IMR-90 (cell line): ENCODE data around the gene LRRC15. TPM values are rescaled to one million over a fixed set of nuclear protein-coding genes. Genes with fewer than 3 reads are reported as not detected.
A peak's percentile ranks its signal among the peaks of the same experiment; 100 is the strongest.

Experiments
- ATAC-seq: fragments of 200-7000 bp; cut with Tn5 transposase; 2 replicates; pipeline ENCODE4 v1.9.1; 2020; ENCODE audit warnings: low read depth, mild to moderate bottlenecking, moderate library complexity
- BruUV-seq: library from RNA; stranded (reverse); fragments of 400-500 nt; replicated peaks from 2 replicates; lab custom pipeline; 2021; lab: Mats Ljungman, UMichigan
- CTCF ChIA-PET: fragments of 300-600 bp; formaldehyde crosslinking; extraction: SDS; loops from one replicate; lab custom pipeline; 2021; ENCODE audit warnings: antibody characterized with exemption; lab: Yijun Ruan, JAX
- POLR2A ChIA-PET: fragments of 300-600 bp; sonication (Branson Sonifier 250); formaldehyde crosslinking; loops from one replicate; lab custom pipeline; 2022; ENCODE audit warnings: antibody characterized with exemption; ENCODE audit not compliant: unreplicated experiment; lab: Charles Lee
- DNase-seq: peaks from one replicate; pipeline ENCODE4 v3.0.0; 2013
- H2AFZ ChIP-seq: replicated peaks from 2 replicates; pipeline ENCODE3; 2013; ENCODE audit warnings: low read length, mild to moderate bottlenecking; ENCODE audit not compliant: poor library complexity
- H2AK5ac ChIP-seq: 2 replicates; pipeline ENCODE4 v1.6.1; 2013; ENCODE audit warnings: low read depth, low read length, inconsistent platforms
- H2AK9ac ChIP-seq: replicated peaks from 2 replicates; pipeline ENCODE3; 2013; ENCODE audit warnings: mild to moderate bottlenecking, low read depth, low read length, moderate library complexity; ENCODE audit not compliant: poor library complexity
- H2BK120ac ChIP-seq: 2 replicates; pipeline ENCODE4 v1.6.1; 2013; ENCODE audit warnings: low read depth, low read length, inconsistent platforms
- H2BK15ac ChIP-seq: 3 replicates; pipeline ENCODE4 v1.6.1; 2013; ENCODE audit warnings: low read depth, low read length, inconsistent platforms
- H2BK20ac ChIP-seq: 2 replicates; pipeline ENCODE4 v1.6.1; 2013; ENCODE audit warnings: low read depth, mild to moderate bottlenecking, inconsistent platforms, low read length, moderate library complexity
- H2BK5ac ChIP-seq: 2 replicates; pipeline ENCODE4 v1.6.1; 2013; ENCODE audit warnings: mild to moderate bottlenecking, low read depth, low read length, inconsistent platforms; ENCODE audit not compliant: poor library complexity, severe bottlenecking
- H3K14ac ChIP-seq: replicated peaks from 2 replicates; pipeline ENCODE4 v1.6.1; 2013; ENCODE audit warnings: low read depth, low read length, inconsistent platforms
- H3K18ac ChIP-seq: 2 replicates; pipeline ENCODE4 v1.6.1; 2013; ENCODE audit warnings: low read depth, low read length, control low read depth
- H3K23ac ChIP-seq: 2 replicates; pipeline ENCODE4 v1.6.1; 2013; ENCODE audit warnings: low read depth, low read length, inconsistent platforms
- H3K27ac ChIP-seq: 2 replicates; pipeline ENCODE4 v1.5.1; 2013; ENCODE audit warnings: mild to moderate bottlenecking, control low read depth, low read length; ENCODE audit not compliant: insufficient read depth
- H3K27me3 ChIP-seq: 2 replicates; pipeline ENCODE4 v1.6.1; 2013; ENCODE audit warnings: low read length; ENCODE audit not compliant: control insufficient read depth, insufficient read depth
- H3K36me3 ChIP-seq: 2 replicates; pipeline ENCODE4 v1.6.1; 2013; ENCODE audit warnings: low read length, mixed read lengths; ENCODE audit not compliant: control insufficient read depth, insufficient read depth
- H3K4ac ChIP-seq: 2 replicates; pipeline ENCODE4 v1.6.1; 2013; ENCODE audit warnings: low read depth, low read length, inconsistent platforms
- H3K4me1 ChIP-seq: 2 replicates; pipeline ENCODE4 v1.6.1; 2013; ENCODE audit warnings: low read length, mixed read lengths; ENCODE audit not compliant: control insufficient read depth, insufficient read depth
- H3K4me2 ChIP-seq: 2 replicates; pipeline ENCODE4 v1.6.1; 2013; ENCODE audit warnings: low read depth, mild to moderate bottlenecking, control low read depth, low read length, moderate library complexity
- H3K4me3 ChIP-seq: 2 replicates; pipeline ENCODE4 v1.5.1; 2013; ENCODE audit warnings: low read depth, mild to moderate bottlenecking, control low read depth, low read length, moderate library complexity; ENCODE audit not compliant: insufficient read depth
- H3K56ac ChIP-seq: 2 replicates; pipeline ENCODE4 v1.6.1; 2013; ENCODE audit warnings: low read length, inconsistent platforms; ENCODE audit not compliant: insufficient read depth; ENCODE audit errors: extremely low read depth
- H3K79me1 ChIP-seq, 2 experiments: 2 replicates each; pipeline ENCODE4 v1.6.1; 2013; ENCODE audit warnings: low read length in 2 of 2, inconsistent platforms in 1 of 2, low read depth in 1 of 2
- H3K9ac ChIP-seq: 2 replicates; pipeline ENCODE4 v1.6.1; 2013; ENCODE audit warnings: low read depth, low read length, control low read depth
- H3K9me1 ChIP-seq: 2 replicates; pipeline ENCODE4 v1.6.1; 2013; ENCODE audit warnings: low read length, inconsistent platforms; ENCODE audit not compliant: insufficient read depth
- H3K9me3 ChIP-seq: 2 replicates; pipeline ENCODE4 v1.6.1; 2013; ENCODE audit warnings: low read length; ENCODE audit not compliant: control insufficient read depth, insufficient read depth
- H4K20me1 ChIP-seq: 2 replicates; pipeline ENCODE4 v1.6.1; 2013; ENCODE audit warnings: low read length, inconsistent platforms; ENCODE audit not compliant: insufficient read depth
- H4K5ac ChIP-seq: 2 replicates; pipeline ENCODE4 v1.6.1; 2013; ENCODE audit warnings: mild to moderate bottlenecking, low read depth, low read length, control low read depth
- H4K8ac ChIP-seq, 2 experiments: 2 replicates each; pipeline ENCODE4 v1.6.1; 2013; ENCODE audit warnings: low read depth in 2 of 2, low read length in 2 of 2, control low read depth in 1 of 2, inconsistent platforms in 1 of 2
- H4K91ac ChIP-seq: 2 replicates; pipeline ENCODE4 v1.6.1; 2013; ENCODE audit warnings: low read depth, low read length, inconsistent platforms; ENCODE audit not compliant: insufficient read depth
- BHLHE40 ChIP-seq: fragments of 150-350 bp; IDR thresholded peaks from 2 replicates; pipeline ENCODE4 v1.6.1; 2016; ENCODE audit warnings: mild to moderate bottlenecking, low read depth, low read length
- CHD1 ChIP-seq: IDR thresholded peaks from 2 replicates; pipeline ENCODE4 v1.6.1; 2012; ENCODE audit warnings: low read depth, low read length, improper control_type of control experiment
- ELK1 ChIP-seq: fragments of 150-350 bp; IDR thresholded peaks from 2 replicates; pipeline ENCODE4 v1.6.1; 2016; ENCODE audit warnings: low read depth, mild to moderate bottlenecking, low read length, moderate library complexity, borderline replicate concordance
- MAFK ChIP-seq: IDR thresholded peaks from 2 replicates; pipeline ENCODE4 v1.6.1; 2012; ENCODE audit warnings: low read depth, low read length, improper control_type of control experiment
- MAZ ChIP-seq: IDR thresholded peaks from 2 replicates; pipeline ENCODE4 v1.6.1; 2012; ENCODE audit warnings: low read depth, mild to moderate bottlenecking, low read length, improper control_type of control experiment, moderate library complexity, borderline replicate concordance
- MXI1 ChIP-seq: IDR thresholded peaks from 2 replicates; pipeline ENCODE4 v1.6.1; 2012; ENCODE audit warnings: low read depth, mild to moderate bottlenecking, low read length, moderate library complexity, borderline replicate concordance
- NFE2L2 ChIP-seq: fragments of 150-350 bp; IDR thresholded peaks from 2 replicates; pipeline ENCODE4 v1.6.1; 2016; ENCODE audit warnings: low read depth, mild to moderate bottlenecking, low read length
- RAD21 ChIP-seq: IDR thresholded peaks from 2 replicates; pipeline ENCODE4 v1.6.1; 2012; ENCODE audit warnings: low read length, improper control_type of control experiment
- RFX5 ChIP-seq: IDR thresholded peaks from 2 replicates; pipeline ENCODE4 v1.8.0; 2012; ENCODE audit warnings: low read depth, mild to moderate bottlenecking, low read length, moderate library complexity
- WGBS, 2 experiments: methylation state at CpG; one replicate each; pipeline versions ENCODE4 v1.1.5 to v1.1.7; 2013; ENCODE audit warnings: missing lambda C conversion rate in 2 of 2; ENCODE audit not compliant: insufficient read length in 1 of 2; ENCODE audit errors: extremely low coverage in 2 of 2; 5-methylcytosine and 5-hydroxymethylcytosine counted together
- dilution Hi-C: fragments of 300-500 bp; cut with HindIII; formaldehyde crosslinking; loops from one replicate; pipeline ENCODE4 v1.14.3; 2018; ENCODE audit warnings: low sequenced_read_pairs; ENCODE audit not compliant: unreplicated experiment
- in situ Hi-C: fragments of 300-500 bp; cut with MboI; formaldehyde crosslinking; loops from 3 replicates; pipeline ENCODE4 v1.14.3; 2019; ENCODE audit warnings: low sequenced_read_pairs, inconsistent platforms, mixed read lengths
- intact Hi-C: fragments of 100-400 bp; cut with micrococcal nuclease; formaldehyde crosslinking; loops from 2 replicates; pipeline ENCODE4 v1.10.0; 2022
- polyA plus RNA-seq, 3 experiments: library from polyadenylated mRNA; depleted of rRNA; stranded (reverse); fragments of >200 nt; gene quantifications; 2 replicates each; pipeline ENCODE4 v1.2.3, GENCODE V29; 2012; ENCODE audit warnings: low replicate concordance in 1 of 3
- total RNA-seq: library from RNA; depleted of rRNA; stranded (reverse); fragments of >200 nt; gene quantifications from 2 replicates; pipeline ENCODE4 v1.2.3, GENCODE V29; 2012

LRRC15 gene
- total and polyA plus RNA-seq, 2 of the 4 experiments (the other 2 are of a cell fraction), result 2.5 to 9.0 TPM

GRCh38 chr3:194365526-194365925, 4.0 kb downstream of the LRRC15 start:
- H3K9ac ChIP-seq, result no peak overlapping the region
- H4K20me1 ChIP-seq, result no peaks in the 10 kb centered on the region
- peak overlapping the region; percentile 3; the same call in 1 of the 2 replicates for H2AK5ac ChIP-seq
- H4K5ac ChIP-seq, result no peak overlapping the region
- H3K9me1 ChIP-seq, result peaks cover 16% of the 10 kb centered on the region
- CTCF ChIA-PET, result no interaction called here
- no peak overlapping the region; the same call in 1 of the 2 replicates for H3K23ac ChIP-seq
- 0 out of 3 replicates have a peak overlapping the region, but pooled peaks have one; percentile 8 for H2BK15ac ChIP-seq
- H3K4me3 ChIP-seq, result no peak overlapping the region
- in situ Hi-C loops (no loop called here), dilution Hi-C loops (no loop called here), intact Hi-C loops (no loop called here)
- H4K91ac ChIP-seq, result peak overlapping the region; percentile 52; the same call in 1 of the 2 replicates
- POLR2A ChIA-PET, result interaction anchor here (0.5 kb wide), 1 partner anchor 341 kb away, joined by 3 read pairs; no protein-coding TSS in a partner anchor
- WGBS, 2 experiments, result 100% methylated on average over 1 of the region's 6 CpGs; no CpG with 5 or more reads in 1 of the 2 experiments
- H3K18ac ChIP-seq, result no peak overlapping the region
- TF ChIP-seq MXI1 (no peak), BHLHE40 (no peak), CHD1 (no peak), MAZ (no peak), ELK1 (no peak), RFX5 (no peak), RAD21 (no peak), NFE2L2 (no peak), MAFK (no peak)
- H3K56ac ChIP-seq, result no peak overlapping the region
- H2BK20ac ChIP-seq, result peak overlapping the region; percentile 61
- H4K8ac ChIP-seq, result peak overlapping the region in 1 of 2 experiments; percentile 45; a peak in 1 of 4 replicates
- peaks cover 0 to 6% of the 10 kb centered on the region in 2 experiments; a peak in 1 of 4 replicates for H3K79me1 ChIP-seq
- no peak for ATAC-seq
- H3K14ac ChIP-seq, result 0 out of 2 replicates have a peak overlapping the region, but pooled peaks have one; percentile 33
- peak overlapping the region; percentile 76 for H2BK120ac ChIP-seq
- peaks cover 3% of the 10 kb centered on the region; the same call in 1 of the 2 replicates for H3K27me3 ChIP-seq
- peak overlapping the region; percentile 49 for H2BK5ac ChIP-seq
- no peaks in the 10 kb centered on the region for H3K9me3 ChIP-seq
- peaks cover 30% of the 10 kb centered on the region for H3K4me1 ChIP-seq
- no peak overlapping the region for H2AFZ ChIP-seq
- BruUV-seq, result no TSS peak
- DNase-seq, result no peak
- peak overlapping the region; percentile 33; the same call in 1 of the 2 replicates for H3K27ac ChIP-seq
- no peaks in the 10 kb centered on the region for H3K36me3 ChIP-seq
- no peak overlapping the region for H2AK9ac ChIP-seq
- peak overlapping the region; percentile 46 for H3K4ac ChIP-seq
- no peak overlapping the region for H3K4me2 ChIP-seq
